GM12878 (cell line): ENCODE measurements around the gene ASB3.

Experiments
- CTCF ChIP-seq, 3 experiments: IDR thresholded peaks in 2 of 3; conservative IDR thresholded peaks in 1 of 3; 2 replicates each; pipeline ENCODE4 v1.5.1; 2011; ENCODE audit warnings: low read depth in 3 of 3, low read length in 3 of 3, mild to moderate bottlenecking in 3 of 3, control low read depth in 2 of 3, moderate library complexity in 2 of 3, inconsistent platforms in 1 of 3, mixed read lengths in 1 of 3; ENCODE audit not compliant: control insufficient read depth in 2 of 3, insufficient read depth in 1 of 3; ENCODE audit errors: extremely low read depth in 1 of 3
- POLR2AphosphoS5 ChIP-seq: IDR thresholded peaks from 2 replicates; pipeline ENCODE4 v1.6.1; 2011; ENCODE audit warnings: mild to moderate bottlenecking, low read length, inconsistent platforms
- SP1 ChIP-seq: IDR thresholded peaks from one replicate; pipeline ENCODE4 v1.6.1; 2011; ENCODE audit warnings: low read depth, low read length
- ZNF217 ChIP-seq: fragments of 450-650 bp; IDR thresholded peaks from 2 replicates; pipeline ENCODE4 v1.6.1; 2017; ENCODE audit warnings: antibody characterized with exemption, mild to moderate bottlenecking

GRCh38 chr2:53737091-53737490 lies 49.7 kb downstream of the ASB3 start:
- TF ChIP-seq SP1: no peak
- no peak for TF ChIP-seq CTCF (IDR thresholded peaks at IDR 0.05 in 2 of 3, conservative IDR thresholded peaks at IDR 0.05 in 1 of 3; ENCODE audit: control insufficient read depth in 2 of 3, extremely low read depth in 1 of 3, insufficient read depth in 1 of 3, low read depth in 3 of 3, low read length in 3 of 3)
- TF ChIP-seq POLR2AphosphoS5: no peak
- TF ChIP-seq ZNF217: no peak
